SIG-M5 treated with dmso at 0.1 percent for 504 hours (cell line): ENCODE results near the gene F8.
"Not testable (repeated sequence)": the region's sequence is repeated elsewhere in the genome, so short reads cannot be mapped to it uniquely, and the experiment has no call there.

ENCODE experiments used
- DNase-seq: peaks from one replicate; lab custom pipeline; 2025; ENCODE audit not compliant: unreplicated experiment; lab: John Stamatoyannopoulos, UW

F8 gene

GRCh38 chrX:155031657-155032056 lies 9.1 kb upstream of the F8 start:
- DNase-seq, result no peak

- no peak for DNase-seq
Measured at GRCh38 chrX:155028877-155029291, 6.4 kb upstream of the F8 start.

- DNase-seq, result no peak
Measured at GRCh38 chrX:155028129-155028528, 5.6 kb upstream of the F8 start.

- DNase-seq, result peak; percentile 63
Measured at GRCh38 chrX:155027509-155028066, 5.1 kb upstream of the F8 start.

- DNase-seq, result peak; percentile 86
Measured at GRCh38 chrX:155026727-155027508, 4.4 kb upstream of the F8 start, which contains the start of gene FUNDC2. FUNDC2 (plus strand) TSS chrX:155026844; CDS start chrX:155026939, 95 bp downstream.

GRCh38 chrX:155026420-155026726 lies 3.9 kb upstream of the F8 start:
- DNase-seq, result no peak

- no peak for DNase-seq
Measured at GRCh38 chrX:155023907-155024833, 1.6 kb upstream of the F8 start.

GRCh38 chrX:155020591-155020990 lies 1.9 kb downstream of the F8 start:
- no peak for DNase-seq

- DNase-seq, result no peak
Measured at GRCh38 chrX:155009994-155010472, 12.5 kb downstream of the F8 start.

GRCh38 chrX:155008578-155008977 lies 13.9 kb downstream of the F8 start:
- not testable (repeated sequence) for DNase-seq

- DNase-seq, result not testable (repeated sequence)
Measured at GRCh38 chrX:155006913-155007671, 15.4 kb downstream of the F8 start.

GRCh38 chrX:155006379-155006778 lies 16.1 kb downstream of the F8 start:
- not testable (repeated sequence) for DNase-seq

- no peak for DNase-seq
Measured at GRCh38 chrX:155005190-155005589, 17.3 kb downstream of the F8 start.

GRCh38 chrX:155001873-155002272 lies 20.6 kb downstream of the F8 start:
- DNase-seq, result no peak

GRCh38 chrX:155000841-155001240 lies 21.7 kb downstream of the F8 start:
- no peak for DNase-seq

- DNase-seq, result no peak
Measured at GRCh38 chrX:154998204-154998880, 24.2 kb downstream of the F8 start.

GRCh38 chrX:154991476-154991875 lies 31.0 kb downstream of the F8 start:
- DNase-seq, result no peak

- no peak for DNase-seq
Measured at GRCh38 chrX:154991039-154991438, 31.5 kb downstream of the F8 start.

- no peak for DNase-seq
Measured at GRCh38 chrX:154990496-154990895, 32.0 kb downstream of the F8 start.

- DNase-seq, result no peak
Measured at GRCh38 chrX:154988719-154989118, 33.8 kb downstream of the F8 start.
